Measurements from ENCODE around the gene ZCCHC2.

DNA sequence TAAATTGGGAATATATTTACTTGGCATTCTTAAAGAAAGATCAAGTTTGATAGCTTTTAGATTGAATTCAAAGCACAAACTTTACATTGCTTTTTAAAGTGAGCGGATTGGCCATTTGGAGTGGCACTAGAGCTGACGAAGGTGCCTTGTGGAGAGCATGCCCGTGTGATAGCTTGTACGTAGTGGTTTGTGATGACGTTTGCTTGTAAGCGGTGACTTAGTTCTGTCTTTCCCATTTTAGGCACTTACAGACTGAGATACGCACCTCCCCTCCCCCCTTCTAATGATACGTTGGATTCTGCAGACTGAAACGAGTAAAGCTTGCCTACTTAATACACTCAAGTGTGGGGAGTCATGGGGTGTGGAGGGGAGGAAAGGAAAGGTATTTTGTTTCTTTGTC is 53.4 kb downstream of the ZCCHC2 start:
- TF ChIP-seq POLR2AphosphoS5 (IDR thresholded peaks at IDR 0.05), result peak in 1 of 4 donors; percentile 10
- TF ChIP-seq, protein P1, sequence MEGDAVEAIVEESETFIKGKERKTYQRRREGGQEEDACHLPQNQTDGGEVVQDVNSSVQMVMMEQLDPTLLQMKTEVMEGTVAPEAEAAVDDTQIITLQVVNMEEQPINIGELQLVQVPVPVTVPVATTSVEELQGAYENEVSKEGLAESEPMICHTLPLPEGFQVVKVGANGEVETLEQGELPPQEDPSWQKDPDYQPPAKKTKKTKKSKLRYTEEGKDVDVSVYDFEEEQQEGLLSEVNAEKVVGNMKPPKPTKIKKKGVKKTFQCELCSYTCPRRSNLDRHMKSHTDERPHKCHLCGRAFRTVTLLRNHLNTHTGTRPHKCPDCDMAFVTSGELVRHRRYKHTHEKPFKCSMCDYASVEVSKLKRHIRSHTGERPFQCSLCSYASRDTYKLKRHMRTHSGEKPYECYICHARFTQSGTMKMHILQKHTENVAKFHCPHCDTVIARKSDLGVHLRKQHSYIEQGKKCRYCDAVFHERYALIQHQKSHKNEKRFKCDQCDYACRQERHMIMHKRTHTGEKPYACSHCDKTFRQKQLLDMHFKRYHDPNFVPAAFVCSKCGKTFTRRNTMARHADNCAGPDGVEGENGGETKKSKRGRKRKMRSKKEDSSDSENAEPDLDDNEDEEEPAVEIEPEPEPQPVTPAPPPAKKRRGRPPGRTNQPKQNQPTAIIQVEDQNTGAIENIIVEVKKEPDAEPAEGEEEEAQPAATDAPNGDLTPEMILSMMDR (IDR thresholded peaks at IDR 0.05), result no peak

Measured in sigmoid colon (tissue), 4 donors.